HG03520 (cell line): ENCODE results near the gene ARHGAP29.

ENCODE experiments used
- ATAC-seq: cut with Tn5 transposase; IDR thresholded peaks from one replicate; pipeline ENCODE4 v1.9.1; 2021; ENCODE audit warnings: mild to moderate bottlenecking, moderate library complexity; ENCODE audit not compliant: unreplicated experiment

Gene ARHGAP29

DNA sequence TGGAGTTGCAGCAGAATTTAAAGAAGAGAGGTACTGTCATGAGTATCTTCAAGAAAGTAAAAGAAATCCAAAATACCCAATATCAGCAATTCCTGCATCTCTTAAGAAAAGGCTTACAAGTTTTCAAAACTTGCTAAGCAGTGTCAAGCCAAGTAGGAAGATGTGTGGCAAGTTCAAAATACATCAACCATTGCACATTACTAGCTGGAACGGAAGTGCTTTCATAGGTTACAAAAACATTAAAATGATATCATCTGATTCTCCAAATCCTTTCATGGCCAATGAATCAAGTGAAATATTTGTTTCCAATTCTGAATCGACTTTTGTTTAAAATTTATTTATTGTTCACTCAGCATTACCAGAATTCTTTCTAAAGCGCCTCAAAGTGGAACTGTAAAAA, 110.7 kb downstream of the ARHGAP29 start:
- no peak for ATAC-seq

DNA sequence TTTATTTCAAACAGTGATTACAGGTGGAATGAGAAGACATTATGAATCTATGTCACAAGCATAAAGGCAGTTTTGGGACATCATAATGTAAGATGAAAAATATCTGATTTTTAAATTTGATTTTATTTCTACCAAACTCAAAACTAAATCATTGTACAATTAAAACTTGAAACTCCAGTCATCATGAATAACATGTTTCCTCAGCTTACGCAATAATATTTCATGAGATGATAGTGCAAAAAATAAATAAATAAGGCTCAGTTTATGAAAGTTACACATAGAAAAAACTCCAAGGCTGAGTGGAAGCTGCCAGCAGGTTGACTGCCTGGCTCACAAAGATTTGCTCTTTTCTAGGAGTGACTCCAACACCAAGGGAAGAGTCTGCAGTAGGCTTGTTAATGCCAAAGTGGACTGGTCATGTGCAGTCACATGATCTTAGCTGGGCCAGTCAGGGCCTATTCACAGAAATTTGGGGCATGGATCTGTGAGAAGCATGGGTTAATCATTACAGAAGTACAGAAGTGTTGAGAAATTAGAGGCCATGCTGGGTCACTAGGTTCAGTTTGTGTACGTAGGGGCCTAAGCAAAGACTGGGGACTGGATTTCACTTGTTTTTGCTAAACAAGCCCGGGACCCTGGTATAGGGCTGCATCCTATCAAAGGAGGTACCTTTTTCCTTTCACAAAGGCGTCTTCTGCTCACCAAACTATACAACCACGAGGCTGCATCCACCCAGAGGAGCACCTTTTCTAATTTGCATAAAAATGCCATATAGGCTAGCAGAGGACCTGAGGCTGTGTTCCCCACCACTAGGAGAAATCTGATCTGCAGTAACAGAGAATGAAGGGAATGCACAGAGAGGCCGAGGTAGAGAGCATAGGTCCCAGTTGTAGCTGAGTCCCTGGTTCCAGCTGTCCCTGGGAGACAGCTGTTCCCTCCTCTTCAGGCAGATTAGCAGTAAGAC, 111.6 kb downstream of the ARHGAP29 start:
- no peak for ATAC-seq

DNA sequence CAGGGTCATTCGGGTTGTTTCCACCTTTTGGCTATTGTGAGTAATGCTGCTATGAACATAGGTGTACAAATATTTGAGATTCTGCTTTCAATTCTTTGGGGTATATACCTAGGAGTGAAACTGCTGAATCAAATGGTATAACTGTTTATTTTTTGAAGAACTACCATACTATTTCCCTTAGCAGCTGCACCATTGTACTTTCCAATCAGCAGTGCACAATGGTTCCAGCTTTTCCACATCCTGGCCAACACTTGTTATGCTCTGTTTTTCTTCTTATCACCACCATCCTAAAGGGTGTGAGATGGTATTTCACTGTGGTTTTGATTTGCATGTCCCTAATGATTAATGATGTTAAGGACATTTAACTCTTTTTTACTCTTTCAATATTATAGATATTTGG, 112.8 kb downstream of the ARHGAP29 start:
- no peak for ATAC-seq

DNA sequence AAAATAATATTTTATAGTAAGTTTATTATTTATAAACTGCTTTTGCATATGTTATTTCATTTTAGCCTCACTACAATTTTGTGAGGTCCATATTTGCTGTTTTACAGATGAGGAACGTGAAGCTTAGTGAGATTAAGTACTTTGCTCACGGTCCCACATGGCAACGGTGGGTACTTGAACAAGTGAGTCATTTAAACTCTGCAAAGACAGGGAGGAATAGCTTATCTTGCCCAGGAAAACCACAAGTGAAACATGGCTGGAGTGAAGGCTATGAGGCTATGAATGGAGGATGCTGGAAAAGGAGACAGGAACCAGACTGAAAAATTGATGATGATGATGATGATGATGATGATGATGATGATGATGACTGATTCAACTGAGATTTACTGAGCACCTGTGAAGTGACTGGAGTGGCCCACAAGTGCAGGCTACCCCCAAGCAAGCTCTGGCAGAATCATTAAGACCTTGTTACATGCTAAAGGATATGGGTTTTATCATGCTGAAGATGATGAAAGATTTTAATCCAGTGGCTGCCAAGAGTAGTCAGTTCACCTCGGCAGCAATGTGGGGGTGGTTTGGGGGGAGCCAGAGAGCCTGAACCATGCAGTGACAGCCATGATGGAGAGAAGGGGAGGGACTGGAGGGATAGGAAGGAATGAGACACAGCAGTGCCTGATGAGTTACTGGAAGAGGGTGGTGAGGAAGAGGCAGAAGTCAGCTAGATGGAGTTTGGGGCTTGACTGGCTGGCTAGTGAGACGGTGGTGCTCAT, 115.0 kb downstream of the ARHGAP29 start:
- ATAC-seq, result no peak
